Neural progenitor cell (in vitro differentiated cells): Measurements from ENCODE around the gene THBS4. TPM values are rescaled to one million over a fixed set of nuclear protein-coding genes. Genes with fewer than 3 reads are reported as not detected.

Experiments
- DNase-seq: peaks from one replicate; pipeline ENCODE4 v3.0.0-alpha.2; 2016; ENCODE audit warnings: low spot score
- H2AFZ ChIP-seq: fragments of 200-600 bp; sonication (generic); replicated peaks from 2 replicates; pipeline ENCODE4 v1.6.1; 2016; ENCODE audit warnings: antibody characterized with exemption
- H3F3A ChIP-seq: fragments of 200-600 bp; sonication (generic); 2 replicates; pipeline ENCODE4 v1.6.1; 2016; ENCODE audit warnings: antibody characterized with exemption, low read depth
- H3K27ac ChIP-seq: fragments of 200-600 bp; sonication (generic); 2 replicates; pipeline ENCODE4 v1.5.1; 2016; ENCODE audit warnings: mild to moderate bottlenecking
- H3K27me3 ChIP-seq: fragments of 200-600 bp; sonication (generic); 2 replicates; pipeline ENCODE4 v1.6.1; 2016; ENCODE audit warnings: mild to moderate bottlenecking, moderate library complexity
- H3K36me3 ChIP-seq: fragments of 200-600 bp; sonication (generic); 2 replicates; pipeline ENCODE4 v1.5.1; 2016
- H3K4me1 ChIP-seq: fragments of 200-600 bp; sonication (generic); 2 replicates; pipeline ENCODE4 v1.6.1; 2016; ENCODE audit warnings: mixed run types
- H3K4me2 ChIP-seq: fragments of 200-600 bp; sonication (generic); 2 replicates; pipeline ENCODE4 v1.6.1; 2016
- H3K4me3 ChIP-seq: fragments of 200-600 bp; sonication (generic); 2 replicates; pipeline ENCODE4 v1.5.1; 2016
- H3K79me2 ChIP-seq: fragments of 200-600 bp; sonication (generic); 2 replicates; pipeline ENCODE4 v1.6.1; 2016; ENCODE audit warnings: low read depth
- H3K9ac ChIP-seq: fragments of 200-600 bp; sonication (generic); 2 replicates; pipeline ENCODE4 v1.6.1; 2016
- H3K9me3 ChIP-seq: fragments of 200-600 bp; sonication (generic); 2 replicates; pipeline ENCODE4 v1.5.1; 2016; ENCODE audit warnings: low read depth
- H4K20me1 ChIP-seq: fragments of 200-600 bp; sonication (generic); 2 replicates; pipeline ENCODE4 v1.6.1; 2016; ENCODE audit warnings: low read depth
- H3K27ac Mint-ChIP-seq: 3 replicates; pipeline ENCODE4 v1.8.0; 2021; ENCODE audit warnings: mixed read lengths
- H3K27me3 Mint-ChIP-seq: 2 replicates; pipeline ENCODE4 v1.8.0; 2022; ENCODE audit warnings: low read depth, mild to moderate bottlenecking, inconsistent platforms, moderate library complexity, mixed read lengths; ENCODE audit not compliant: insufficient read depth
- H3K36me3 Mint-ChIP-seq: 3 replicates; pipeline ENCODE4 v1.8.0; 2021; ENCODE audit warnings: mixed read lengths
- H3K4me1 Mint-ChIP-seq: 3 replicates; pipeline ENCODE4 v1.8.0; 2021; ENCODE audit warnings: mixed read lengths
- H3K4me3 Mint-ChIP-seq: 3 replicates; pipeline ENCODE4 v1.8.0; 2021; ENCODE audit warnings: mild to moderate bottlenecking, moderate library complexity, mixed read lengths
- H3K9me3 Mint-ChIP-seq: 3 replicates; pipeline ENCODE4 v1.8.0; 2020; ENCODE audit warnings: mixed read lengths
- EZH2 ChIP-seq: fragments of 200-600 bp; sonication (generic); IDR thresholded peaks from 2 replicates; pipeline ENCODE4 v1.6.1; 2017; ENCODE audit warnings: antibody characterized with exemption, mild to moderate bottlenecking, moderate library complexity
- EZH2phosphoT487 ChIP-seq: fragments of 200-600 bp; sonication (generic); IDR thresholded peaks from 2 replicates; pipeline ENCODE4 v1.6.1; 2017; ENCODE audit warnings: antibody characterized with exemption
- total RNA-seq: library from RNA; depleted of rRNA; stranded (reverse); fragments of >200 nt; gene quantifications from 2 replicates; pipeline ENCODE4 v1.2.3, GENCODE V29; 2015; ENCODE audit warnings: low replicate concordance
- TF ChIP-seq, protein P1 (sequence below): fragments of 200-600 bp; sonication (generic); IDR thresholded peaks from 2 replicates; pipeline ENCODE4 v1.5.1; 2017; ENCODE audit warnings: antibody characterized with exemption, mild to moderate bottlenecking

THBS4 gene
- total RNA-seq, 1 donor from 2014 or later, result 31.6 TPM

DNA sequence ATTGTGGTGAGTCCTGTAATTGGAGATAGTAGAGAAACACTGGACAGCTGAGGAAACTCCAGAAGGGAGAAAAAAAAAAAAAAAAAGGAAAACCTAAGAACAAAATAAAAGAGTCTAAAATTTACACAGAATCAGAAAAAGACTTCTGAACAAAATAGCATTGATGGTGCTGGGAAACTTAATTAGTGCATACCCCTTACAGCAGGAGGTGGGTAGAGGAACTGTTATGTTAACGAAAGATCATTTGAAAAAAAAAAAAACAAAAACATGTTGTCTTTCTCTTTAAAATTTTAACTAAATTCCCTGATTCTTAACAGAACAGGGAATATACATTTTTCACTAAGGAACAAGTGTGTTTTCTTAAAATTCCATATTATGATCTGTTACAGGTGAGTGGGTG is 32.5 kb upstream of the THBS4 start:
- Histone ChIP-seq H3K27ac (no peak overlapping the region), H3K9ac (no peak overlapping the region), H4K20me1 (no peaks in the 10 kb centered on the region), H3K79me2 (no peaks in the 10 kb centered on the region), H3K36me3 (no peaks in the 10 kb centered on the region), H3K4me1 (peaks cover 20% of the 10 kb centered on the region), H3K4me3 (no peak overlapping the region), H3K9me3 (no peaks in the 10 kb centered on the region), H3K4me2 (peak overlapping the region; percentile 19), H3F3A (no peaks in the 10 kb centered on the region), H2AFZ (no peak overlapping the region), H3K27me3 (no peaks in the 10 kb centered on the region)
- TF ChIP-seq EZH2, result no peak
- no peak for TF ChIP-seq EZH2phosphoT487
- TF ChIP-seq, protein P1, sequence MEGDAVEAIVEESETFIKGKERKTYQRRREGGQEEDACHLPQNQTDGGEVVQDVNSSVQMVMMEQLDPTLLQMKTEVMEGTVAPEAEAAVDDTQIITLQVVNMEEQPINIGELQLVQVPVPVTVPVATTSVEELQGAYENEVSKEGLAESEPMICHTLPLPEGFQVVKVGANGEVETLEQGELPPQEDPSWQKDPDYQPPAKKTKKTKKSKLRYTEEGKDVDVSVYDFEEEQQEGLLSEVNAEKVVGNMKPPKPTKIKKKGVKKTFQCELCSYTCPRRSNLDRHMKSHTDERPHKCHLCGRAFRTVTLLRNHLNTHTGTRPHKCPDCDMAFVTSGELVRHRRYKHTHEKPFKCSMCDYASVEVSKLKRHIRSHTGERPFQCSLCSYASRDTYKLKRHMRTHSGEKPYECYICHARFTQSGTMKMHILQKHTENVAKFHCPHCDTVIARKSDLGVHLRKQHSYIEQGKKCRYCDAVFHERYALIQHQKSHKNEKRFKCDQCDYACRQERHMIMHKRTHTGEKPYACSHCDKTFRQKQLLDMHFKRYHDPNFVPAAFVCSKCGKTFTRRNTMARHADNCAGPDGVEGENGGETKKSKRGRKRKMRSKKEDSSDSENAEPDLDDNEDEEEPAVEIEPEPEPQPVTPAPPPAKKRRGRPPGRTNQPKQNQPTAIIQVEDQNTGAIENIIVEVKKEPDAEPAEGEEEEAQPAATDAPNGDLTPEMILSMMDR, result no peak
- Mint-ChIP-seq H3K27ac (no peak overlapping the region), H3K4me3 (no peak overlapping the region), H3K36me3 (no peaks in the 10 kb centered on the region), H3K27me3 (no peaks in the 10 kb centered on the region), H3K4me1 (no peaks in the 10 kb centered on the region), H3K9me3 (no peaks in the 10 kb centered on the region)
- DNase-seq, result no peak

DNA sequence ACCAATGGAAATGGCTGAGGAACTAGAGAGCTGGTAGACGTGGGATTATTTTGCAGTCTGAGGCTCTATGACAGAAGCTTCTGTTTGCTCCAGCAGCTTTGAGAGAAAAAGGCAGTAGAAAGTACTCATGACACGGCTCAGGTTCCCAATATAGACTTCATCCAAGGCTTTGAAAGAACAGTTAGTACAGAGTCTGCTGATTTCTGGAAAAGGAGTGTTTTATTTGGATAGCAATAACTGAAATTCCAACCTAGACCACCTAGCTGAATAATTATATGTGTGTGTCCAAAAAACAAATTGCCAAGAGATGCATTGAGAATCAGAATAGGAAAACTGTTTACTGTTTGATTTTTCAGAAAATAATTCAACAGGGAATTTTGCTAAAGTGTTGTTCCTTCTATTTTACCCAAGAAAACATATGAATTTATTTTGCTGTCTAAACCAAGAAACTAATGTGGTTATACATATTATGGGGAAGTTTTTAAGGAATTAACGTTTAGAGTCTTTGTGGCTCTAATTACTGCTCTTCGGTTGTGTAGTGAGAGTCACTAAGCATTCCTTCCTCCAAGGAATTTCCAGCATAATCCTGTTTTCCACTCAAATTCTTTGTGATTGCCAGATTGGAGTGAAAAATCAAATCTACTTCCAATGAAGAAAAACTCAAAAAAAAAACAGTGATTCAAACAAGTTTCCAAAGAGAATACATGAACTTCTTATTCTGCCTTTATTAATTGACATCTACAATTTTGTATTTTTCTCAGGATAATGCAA is 26.0 kb upstream of the THBS4 start:
- Histone ChIP-seq H3K79me2 (no peaks in the 10 kb centered on the region), H3K27me3 (no peaks in the 10 kb centered on the region), H3K4me3 (no peak overlapping the region), H3K9ac (no peak overlapping the region), H3K27ac (no peak overlapping the region), H3K4me2 (no peak overlapping the region), H3K36me3 (no peaks in the 10 kb centered on the region), H2AFZ (no peak overlapping the region), H3K4me1 (peaks cover 8% of the 10 kb centered on the region), H4K20me1 (no peaks in the 10 kb centered on the region), H3F3A (no peaks in the 10 kb centered on the region), H3K9me3 (no peaks in the 10 kb centered on the region)
- Mint-ChIP-seq H3K27ac (no peak overlapping the region), H3K36me3 (peaks cover 8% of the 10 kb centered on the region), H3K27me3 (no peaks in the 10 kb centered on the region), H3K4me1 (peaks cover 5% of the 10 kb centered on the region), H3K4me3 (no peak overlapping the region), H3K9me3 (peaks cover 2% of the 10 kb centered on the region)
- no peak for DNase-seq
- TF ChIP-seq EZH2phosphoT487, result no peak
- no peak for TF ChIP-seq EZH2
- TF ChIP-seq, protein P1, result no peak

DNA sequence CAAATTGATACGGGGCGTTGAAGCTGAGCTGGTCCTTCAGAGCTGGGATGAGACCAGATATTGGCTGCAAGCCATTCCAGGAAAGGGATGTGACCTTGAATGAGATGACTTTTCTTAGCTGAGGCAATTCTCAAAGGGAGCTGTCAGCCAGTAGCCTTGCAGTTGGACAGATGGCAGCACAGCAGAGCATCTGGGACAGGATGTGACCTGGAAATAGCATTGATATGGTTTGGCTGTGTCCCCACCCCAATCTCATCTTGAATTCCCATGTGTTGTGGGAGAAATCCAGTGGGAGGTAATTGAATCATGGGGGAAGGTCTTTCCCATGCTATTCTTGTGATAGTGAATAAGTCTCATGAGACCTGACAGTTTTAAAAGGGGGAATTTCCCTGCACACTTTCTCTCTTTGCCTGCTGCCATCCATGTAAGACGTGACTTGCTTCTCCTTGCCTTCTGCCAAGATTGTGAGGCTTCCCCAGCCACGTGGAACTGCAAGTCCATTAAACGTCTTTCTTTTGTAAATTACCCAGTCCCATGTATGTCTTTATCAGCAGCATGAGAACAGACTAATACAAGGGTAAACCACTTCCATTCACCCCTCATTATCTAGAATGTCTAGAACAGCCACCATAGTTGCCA is 24.3 kb upstream of the THBS4 start:
- Mint-ChIP-seq H3K4me1 (peaks cover 5% of the 10 kb centered on the region), H3K36me3 (peaks cover 8% of the 10 kb centered on the region), H3K27ac (no peak overlapping the region), H3K9me3 (peaks cover 2% of the 10 kb centered on the region), H3K4me3 (no peak overlapping the region), H3K27me3 (peaks cover 2% of the 10 kb centered on the region)
- Histone ChIP-seq H3K79me2 (no peaks in the 10 kb centered on the region), H3F3A (no peaks in the 10 kb centered on the region), H3K27ac (no peak overlapping the region), H3K9me3 (no peaks in the 10 kb centered on the region), H4K20me1 (no peaks in the 10 kb centered on the region), H3K9ac (no peak overlapping the region), H3K4me1 (peaks cover 8% of the 10 kb centered on the region), H2AFZ (no peak overlapping the region), H3K36me3 (no peaks in the 10 kb centered on the region), H3K4me2 (no peak overlapping the region), H3K27me3 (no peaks in the 10 kb centered on the region), H3K4me3 (no peak overlapping the region)
- TF ChIP-seq EZH2, result no peak
- TF ChIP-seq, protein P1, result no peak
- DNase-seq, result no peak
